Measurements from ENCODE around the gene ST8SIA4.
"Not testable (repeated sequence)": the region's sequence is repeated elsewhere in the genome, so short reads cannot be mapped to it uniquely, and the experiment has no call there.

Gene ST8SIA4

GRCh38 chr5:100828071-100828897 is 74.8 kb downstream of the ST8SIA4 start:
- DNase-seq, result no peak

GRCh38 chr5:100827481-100827889 is 75.6 kb downstream of the ST8SIA4 start:
- peak; percentile 55 for DNase-seq

GRCh38 chr5:100826133-100826532 is 76.9 kb downstream of the ST8SIA4 start:
- no peak for DNase-seq

- no peak for DNase-seq
Measured at GRCh38 chr5:100824635-100825034, 78.4 kb downstream of the ST8SIA4 start.

GRCh38 chr5:100823812-100824211 is 79.3 kb downstream of the ST8SIA4 start:
- DNase-seq, result no peak

GRCh38 chr5:100821751-100822150 is 81.3 kb downstream of the ST8SIA4 start:
- DNase-seq, result no peak

- DNase-seq, result no peak
Measured at GRCh38 chr5:100818340-100818739, 84.7 kb downstream of the ST8SIA4 start.

GRCh38 chr5:100803397-100803796 is 99.7 kb downstream of the ST8SIA4 start:
- peak; percentile 35 for DNase-seq

- no peak for DNase-seq
Measured at GRCh38 chr5:100802208-100802607, 100.9 kb downstream of the ST8SIA4 start.

GRCh38 chr5:100800562-100800961 is 102.5 kb downstream of the ST8SIA4 start:
- DNase-seq, result no peak

- DNase-seq, result no peak
Measured at GRCh38 chr5:100799166-100799565, 103.9 kb downstream of the ST8SIA4 start.

- no peak for DNase-seq
Measured at GRCh38 chr5:100797861-100798260, 105.2 kb downstream of the ST8SIA4 start.

GRCh38 chr5:100796851-100797250 is 106.2 kb downstream of the ST8SIA4 start:
- no peak for DNase-seq

- no peak for DNase-seq
Measured at GRCh38 chr5:100794844-100795243, 108.2 kb downstream of the ST8SIA4 start.

- no peak for DNase-seq
Measured at GRCh38 chr5:100794218-100794617, 108.9 kb downstream of the ST8SIA4 start.

- DNase-seq, result no peak
Measured at GRCh38 chr5:100792781-100793180, 110.3 kb downstream of the ST8SIA4 start.

GRCh38 chr5:100791391-100791790 is 111.7 kb downstream of the ST8SIA4 start:
- DNase-seq, result no peak

- no peak for DNase-seq
Measured at GRCh38 chr5:100790951-100791350, 112.1 kb downstream of the ST8SIA4 start.

GRCh38 chr5:100790170-100790665 is 112.9 kb downstream of the ST8SIA4 start:
- DNase-seq, result no peak

GRCh38 chr5:100789694-100790093 is 113.4 kb downstream of the ST8SIA4 start:
- DNase-seq, result no peak

- no peak for DNase-seq
Measured at GRCh38 chr5:100788417-100788816, 114.7 kb downstream of the ST8SIA4 start.

GRCh38 chr5:100787648-100788047 is 115.4 kb downstream of the ST8SIA4 start:
- DNase-seq, result no peak

- DNase-seq, result not testable (repeated sequence)
Measured at GRCh38 chr5:100785536-100785935, 117.5 kb downstream of the ST8SIA4 start.

GRCh38 chr5:100780376-100780870 is 122.7 kb downstream of the ST8SIA4 start:
- no peak for DNase-seq
